Activated naive CD4-positive, alpha-beta T cell treated with anti-CD3 and anti-CD28 coated beads, Interleukin-2, amount 50 U/mL, for 72 hours (primary cell): Measurements from ENCODE around the gene RSPO3. TPM values are rescaled to one million over a fixed set of nuclear protein-coding genes. Genes with fewer than 3 reads are reported as not detected.
"Not testable (repeated sequence)": the region's sequence is repeated elsewhere in the genome, so short reads cannot be mapped to it uniquely, and the experiment has no call there.

Source experiments
- ATAC-seq, 2 donors: fragments of 150-1000 bp; cut with Tn5 transposase; 2 replicates each; pipeline ENCODE4 v1.10.0; 2021; ENCODE audit warnings: mild to moderate bottlenecking in 2 of 2, moderate library complexity in 2 of 2
- DNase-seq, 2 donors: peaks; one replicate each; pipeline ENCODE4 v3.0.0; 2021 to 2022; ENCODE audit warnings: low spot score in 2 of 2
- H3K27ac Mint-ChIP-seq, 2 donors: one replicate each; pipeline ENCODE4 v1.8.0; 2022; ENCODE audit warnings: mild to moderate bottlenecking in 2 of 2, mixed read lengths in 2 of 2
- H3K36me3 Mint-ChIP-seq, 2 donors: one replicate each; pipeline ENCODE4 v1.8.0; 2022; ENCODE audit warnings: mixed read lengths in 2 of 2
- H3K9me3 Mint-ChIP-seq, 2 donors: one replicate each; pipeline ENCODE4 v1.8.0; 2022; ENCODE audit warnings: mixed read lengths in 2 of 2
- total RNA-seq, 2 donors: library from RNA; stranded (reverse); gene quantifications; one replicate each; pipeline ENCODE4 v1.2.3, GENCODE V29; 2022

RSPO3 gene
- total RNA-seq, 2 donors from 2014 or later = not detected

- no peaks in the 10 kb centered on the region for H3K36me3 Mint-ChIP-seq
- no peak overlapping the region for H3K27ac Mint-ChIP-seq
- no peaks in the 10 kb centered on the region for H3K9me3 Mint-ChIP-seq
- ATAC-seq (no peak), DNase-seq (no peak)
These were observed 89.2 kb downstream of the RSPO3 start for GRCh38 chr6:127207591-127208120.

DNA sequence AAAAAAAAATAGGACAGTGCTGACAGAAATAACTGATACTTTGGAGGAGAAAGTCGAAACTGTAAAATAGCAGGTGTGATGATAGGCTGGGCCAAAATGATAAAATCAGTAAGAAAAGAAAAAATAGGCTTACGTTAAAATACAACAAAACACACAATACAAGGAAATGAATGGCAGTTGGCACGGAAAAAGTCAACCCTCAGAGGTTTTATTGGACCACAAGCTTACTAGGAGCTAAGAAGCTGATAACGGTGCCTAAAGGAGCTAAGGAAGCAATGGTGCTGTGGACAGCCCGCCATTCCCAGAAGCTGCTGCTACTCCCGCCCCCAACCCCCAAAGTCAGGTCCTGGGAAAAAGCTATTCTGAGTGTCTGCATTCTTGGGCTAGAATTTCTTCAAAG lies 92.3 kb downstream of the RSPO3 start:
- H3K9me3 Mint-ChIP-seq = no peaks in the 10 kb centered on the region

DNA sequence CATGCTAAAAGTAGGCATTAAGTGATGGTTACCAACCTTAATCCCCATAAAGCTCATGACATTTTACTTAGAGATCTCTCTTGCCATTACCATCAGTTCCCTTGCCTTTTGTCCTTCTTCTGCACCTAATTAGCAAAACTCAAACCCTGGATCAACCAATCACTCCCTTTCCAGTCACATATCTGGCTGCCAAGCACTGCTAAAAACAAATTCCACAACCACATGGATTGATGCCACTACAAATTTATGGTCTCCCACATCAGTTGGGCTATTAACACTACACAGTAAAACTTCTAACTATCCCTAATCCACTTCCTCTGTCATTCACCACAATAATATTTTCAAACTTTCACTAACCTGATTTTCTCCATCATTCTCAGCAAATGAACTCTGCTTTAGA lies 93.9 kb downstream of the RSPO3 start:
- Mint-ChIP-seq H3K9me3 (no peaks in the 10 kb centered on the region), H3K27ac (no peak overlapping the region), H3K36me3 (no peaks in the 10 kb centered on the region)
- DNase-seq (no peak), ATAC-seq (no peak)

More for the DNA sequence above, 92.3 kb downstream of the RSPO3 start:
- ATAC-seq = no peak
- no peak for DNase-seq
- Mint-ChIP-seq H3K27ac (no peak overlapping the region), H3K36me3 (no peaks in the 10 kb centered on the region)

GRCh38 chr6:127214032-127214431 lies 95.6 kb downstream of the RSPO3 start:
- not testable (repeated sequence) for ATAC-seq, H3K36me3 Mint-ChIP-seq, DNase-seq, H3K27ac Mint-ChIP-seq, H3K9me3 Mint-ChIP-seq

GRCh38 chr6:127214531-127214930 lies 96.1 kb downstream of the RSPO3 start:
- H3K27ac Mint-ChIP-seq, H3K9me3 Mint-ChIP-seq, H3K36me3 Mint-ChIP-seq, DNase-seq, ATAC-seq: not testable (repeated sequence)

- Mint-ChIP-seq H3K9me3 (peaks cover 0 to 4% of the 10 kb centered on the region in 2 donors), H3K36me3 (no peaks in the 10 kb centered on the region), H3K27ac (no peak overlapping the region)
- ATAC-seq (no peak), DNase-seq (no peak)
These were observed 97.5 kb downstream of the RSPO3 start for GRCh38 chr6:127215931-127216330.

- Mint-ChIP-seq H3K27ac (no peak overlapping the region), H3K9me3 (peaks cover 0 to 4% of the 10 kb centered on the region in 2 donors), H3K36me3 (no peaks in the 10 kb centered on the region)
- ATAC-seq = no peak
- no peak for DNase-seq
These were observed 98.6 kb downstream of the RSPO3 start for GRCh38 chr6:127216810-127217789.

DNA sequence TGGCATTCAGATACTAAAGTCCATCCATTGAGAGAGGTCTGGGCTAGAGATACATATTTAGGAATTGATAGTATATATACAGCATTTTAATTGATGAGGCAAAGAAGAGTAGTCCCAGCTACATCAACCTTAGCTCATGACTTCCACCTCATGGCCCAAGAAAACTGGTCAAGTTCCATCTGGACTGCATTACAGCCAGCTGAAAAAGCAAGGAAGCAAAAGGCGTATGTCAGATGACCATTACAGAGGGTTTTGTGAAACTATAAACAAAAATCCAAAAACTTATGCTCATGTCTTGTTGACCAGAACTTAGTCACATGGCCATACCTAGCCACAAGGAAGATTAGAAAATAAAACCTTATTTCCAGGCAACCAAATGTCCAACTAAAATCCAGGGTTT lies 101.4 kb downstream of the RSPO3 start:
- Mint-ChIP-seq H3K36me3 (no peaks in the 10 kb centered on the region), H3K9me3 (peaks cover 0 to 4% of the 10 kb centered on the region in 2 donors), H3K27ac (peak overlapping the region in 1 of 2 donors; percentile 8)
- no peak for ATAC-seq
- DNase-seq = no peak

GRCh38 chr6:127221201-127221600 lies 102.7 kb downstream of the RSPO3 start:
- H3K27ac Mint-ChIP-seq = no peak overlapping the region
- no peaks in the 10 kb centered on the region for H3K36me3 Mint-ChIP-seq

DNA sequence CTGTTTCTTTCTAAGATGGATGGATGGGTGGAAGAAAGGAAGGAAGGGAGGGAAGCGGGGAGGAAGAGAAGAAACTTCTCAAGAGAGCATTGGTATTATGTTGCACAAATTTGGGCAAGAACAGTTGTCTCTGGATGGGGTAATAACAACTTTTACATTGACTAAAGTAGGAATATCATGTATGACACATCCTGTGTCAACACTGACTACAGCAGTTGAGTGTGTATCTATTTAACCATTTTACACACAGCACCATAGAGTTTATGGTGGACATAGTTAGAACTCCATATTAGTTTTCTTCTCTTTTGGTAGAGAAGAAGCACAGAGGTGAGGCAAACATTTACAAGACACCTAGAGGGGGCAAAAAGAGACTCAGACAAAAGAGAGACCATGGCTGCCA lies 103.9 kb downstream of the RSPO3 start:
- ATAC-seq (no peak), DNase-seq (no peak)
- no peak overlapping the region for H3K27ac Mint-ChIP-seq
- peaks cover 0 to 4% of the 10 kb centered on the region in 2 donors for H3K9me3 Mint-ChIP-seq
- no peaks in the 10 kb centered on the region for H3K36me3 Mint-ChIP-seq

More at GRCh38 chr6:127221201-127221600, 102.7 kb downstream of the RSPO3 start:
- no peak for DNase-seq
- no peak for ATAC-seq
- H3K9me3 Mint-ChIP-seq = peaks cover 0 to 4% of the 10 kb centered on the region in 2 donors

- H3K36me3 Mint-ChIP-seq = peaks cover 0 to 13% of the 10 kb centered on the region in 2 donors
- no peak for ATAC-seq
- H3K9me3 Mint-ChIP-seq = peaks cover under 1 to 6% of the 10 kb centered on the region in 2 donors
- no peak overlapping the region for H3K27ac Mint-ChIP-seq
- DNase-seq = no peak
These were observed 107.0 kb downstream of the RSPO3 start for GRCh38 chr6:127225497-127225896.

- DNase-seq, ATAC-seq, H3K27ac Mint-ChIP-seq: not testable (repeated sequence)
- Mint-ChIP-seq H3K36me3 (peaks cover 0 to 21% of the 10 kb centered on the region in 2 donors), H3K9me3 (peaks cover 9 to 24% of the 10 kb centered on the region in 2 donors)
These were observed 115.3 kb downstream of the RSPO3 start for GRCh38 chr6:127233819-127234218.

GRCh38 chr6:127243501-127243900 lies 125.0 kb downstream of the RSPO3 start:
- Mint-ChIP-seq H3K36me3 (no peaks in the 10 kb centered on the region), H3K9me3 (no peaks in the 10 kb centered on the region), H3K27ac (no peak overlapping the region)
- DNase-seq (no peak), ATAC-seq (no peak)

Other genes starting within 250 kb of the RSPO3 start
- 10 to 100 TPM; 11.2 to 15.1 TPM for gene RNF146, start 148.2 kb downstream of the RSPO3 start, total RNA-seq
- gene ECHDC1, start 224.9 kb downstream of the RSPO3 start, total RNA-seq = 10 to 100 TPM; 47.9 to 56.6 TPM